Endodermal cell (in vitro differentiated cells): ENCODE measurements around the gene WNT5A. TPM values are rescaled to one million over a fixed set of nuclear protein-coding genes. Genes with fewer than 3 reads are reported as not detected.

Experiments
- DNase-seq: peaks from one replicate; pipeline ENCODE4 v3.0.0-alpha.2; 2017
- H3K27ac ChIP-seq: 2 replicates; pipeline ENCODE4 v1.5.1; 2013; ENCODE audit warnings: mild to moderate bottlenecking, low read depth, low read length, moderate library complexity
- H3K27me3 ChIP-seq: 2 replicates; pipeline ENCODE4 v1.6.1; 2013; ENCODE audit warnings: mild to moderate bottlenecking, low read length, moderate library complexity; ENCODE audit not compliant: insufficient read depth, control insufficient read depth, poor library complexity, severe bottlenecking
- H3K36me3 ChIP-seq: 2 replicates; pipeline ENCODE4 v1.7.0; 2013; ENCODE audit warnings: mild to moderate bottlenecking, low read length, moderate library complexity; ENCODE audit not compliant: control insufficient read depth, insufficient read depth
- H3K4me1 ChIP-seq: one replicate; pipeline ENCODE4 v1.7.0; 2013; ENCODE audit warnings: low read length; ENCODE audit not compliant: control insufficient read depth, insufficient read depth
- H3K4me3 ChIP-seq: 2 replicates; pipeline ENCODE4 v1.5.1; 2013; ENCODE audit warnings: mild to moderate bottlenecking, low read length, moderate library complexity
- H3K9ac ChIP-seq: 2 replicates; pipeline ENCODE4 v1.6.1; 2013; ENCODE audit warnings: mild to moderate bottlenecking, low read length, moderate library complexity; ENCODE audit not compliant: poor library complexity, severe bottlenecking; ENCODE audit errors: extremely low read depth
- H3K9me3 ChIP-seq: 2 replicates; pipeline ENCODE4 v1.6.1; 2013; ENCODE audit warnings: mild to moderate bottlenecking, low read length, moderate library complexity; ENCODE audit not compliant: control insufficient read depth
- H3K27ac Mint-ChIP-seq: 2 replicates; pipeline ENCODE4 v1.8.0; 2020; ENCODE audit warnings: mixed read lengths
- H3K27me3 Mint-ChIP-seq: 2 replicates; pipeline ENCODE4 v1.8.0; 2021; ENCODE audit warnings: mild to moderate bottlenecking, mixed read lengths; ENCODE audit not compliant: insufficient read depth
- H3K36me3 Mint-ChIP-seq: 2 replicates; pipeline ENCODE4 v1.8.0; 2020; ENCODE audit warnings: low read depth, mixed read lengths
- H3K4me1 Mint-ChIP-seq: 2 replicates; pipeline ENCODE4 v1.8.0; 2020; ENCODE audit warnings: mixed read lengths
- H3K4me3 Mint-ChIP-seq: 2 replicates; pipeline ENCODE4 v1.8.0; 2020; ENCODE audit warnings: mild to moderate bottlenecking, moderate library complexity, mixed read lengths
- H3K9me3 Mint-ChIP-seq: 2 replicates; pipeline ENCODE4 v1.8.0; 2020; ENCODE audit warnings: mild to moderate bottlenecking, mixed read lengths
- WGBS, 2 experiments: methylation state at CpG; one replicate each; pipeline versions ENCODE4 v1.1.5 to v1.1.7; 2013; ENCODE audit warnings: missing lambda C conversion rate in 2 of 2, mixed read lengths in 1 of 2; ENCODE audit not compliant: insufficient coverage in 1 of 2, insufficient read length in 1 of 2; 5-methylcytosine and 5-hydroxymethylcytosine counted together
- total RNA-seq, 2 donors: library from RNA; stranded (reverse); fragmentation: NEBNext Ultra II Directional in 1 of 2; extraction: Animal tissue kit (Norgen Biotek cat#: 25700) in 1 of 2; gene quantifications; 2 replicates in 1 of 2; 3 replicates in 1 of 2; pipeline ENCODE4 v1.2.1, GENCODE V29; 2021
- TF ChIP-seq, protein P1 (sequence below): fragments of 200-600 bp; sonication (generic); conservative IDR thresholded peaks from 2 replicates; pipeline ENCODE4 v1.5.0; 2021; ENCODE audit warnings: antibody characterized with exemption, mild to moderate bottlenecking

The WNT5A gene
- total RNA-seq, 2 donors from 2014 or later = 0.92 to 1.4 TPM

DNA sequence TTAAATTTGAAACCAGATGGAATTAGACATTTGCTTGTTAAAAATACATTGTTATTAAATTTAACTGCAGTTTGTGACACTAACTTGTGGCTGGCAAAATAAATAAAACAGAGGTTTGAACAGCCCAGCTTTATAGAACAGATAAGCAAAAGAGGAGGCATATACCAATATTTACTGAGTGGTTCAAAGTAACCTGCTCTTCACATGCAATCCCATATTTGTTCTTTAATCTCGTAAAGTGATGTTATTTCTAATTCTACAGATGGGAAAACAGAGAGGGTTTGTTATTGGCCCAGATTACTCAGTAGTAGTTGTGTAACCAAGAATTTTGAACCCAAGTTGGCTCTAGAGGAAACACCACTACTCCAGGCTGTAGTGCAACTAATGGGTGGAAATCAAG, 37.6 kb downstream of the WNT5A start:
- Histone ChIP-seq H3K27ac (no peak overlapping the region), H3K4me1 (no peaks in the 10 kb centered on the region), H3K9ac (no peak overlapping the region), H3K27me3 (peaks cover 70% of the 10 kb centered on the region), H3K36me3 (no peaks in the 10 kb centered on the region), H3K4me3 (no peak overlapping the region), H3K9me3 (no peaks in the 10 kb centered on the region)
- TF ChIP-seq, protein P1, sequence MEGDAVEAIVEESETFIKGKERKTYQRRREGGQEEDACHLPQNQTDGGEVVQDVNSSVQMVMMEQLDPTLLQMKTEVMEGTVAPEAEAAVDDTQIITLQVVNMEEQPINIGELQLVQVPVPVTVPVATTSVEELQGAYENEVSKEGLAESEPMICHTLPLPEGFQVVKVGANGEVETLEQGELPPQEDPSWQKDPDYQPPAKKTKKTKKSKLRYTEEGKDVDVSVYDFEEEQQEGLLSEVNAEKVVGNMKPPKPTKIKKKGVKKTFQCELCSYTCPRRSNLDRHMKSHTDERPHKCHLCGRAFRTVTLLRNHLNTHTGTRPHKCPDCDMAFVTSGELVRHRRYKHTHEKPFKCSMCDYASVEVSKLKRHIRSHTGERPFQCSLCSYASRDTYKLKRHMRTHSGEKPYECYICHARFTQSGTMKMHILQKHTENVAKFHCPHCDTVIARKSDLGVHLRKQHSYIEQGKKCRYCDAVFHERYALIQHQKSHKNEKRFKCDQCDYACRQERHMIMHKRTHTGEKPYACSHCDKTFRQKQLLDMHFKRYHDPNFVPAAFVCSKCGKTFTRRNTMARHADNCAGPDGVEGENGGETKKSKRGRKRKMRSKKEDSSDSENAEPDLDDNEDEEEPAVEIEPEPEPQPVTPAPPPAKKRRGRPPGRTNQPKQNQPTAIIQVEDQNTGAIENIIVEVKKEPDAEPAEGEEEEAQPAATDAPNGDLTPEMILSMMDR = no peak
- Mint-ChIP-seq H3K9me3 (no peaks in the 10 kb centered on the region), H3K27ac (no peak overlapping the region), H3K4me1 (no peaks in the 10 kb centered on the region), H3K27me3 (peaks cover 55% of the 10 kb centered on the region), H3K4me3 (no peak overlapping the region), H3K36me3 (no peaks in the 10 kb centered on the region)
- DNase-seq = no peak
- 100% methylated on average over 1 of the region's 1 CpG; no CpG with 5 or more reads in 1 of the 2 experiments for WGBS, 2 experiments

DNA sequence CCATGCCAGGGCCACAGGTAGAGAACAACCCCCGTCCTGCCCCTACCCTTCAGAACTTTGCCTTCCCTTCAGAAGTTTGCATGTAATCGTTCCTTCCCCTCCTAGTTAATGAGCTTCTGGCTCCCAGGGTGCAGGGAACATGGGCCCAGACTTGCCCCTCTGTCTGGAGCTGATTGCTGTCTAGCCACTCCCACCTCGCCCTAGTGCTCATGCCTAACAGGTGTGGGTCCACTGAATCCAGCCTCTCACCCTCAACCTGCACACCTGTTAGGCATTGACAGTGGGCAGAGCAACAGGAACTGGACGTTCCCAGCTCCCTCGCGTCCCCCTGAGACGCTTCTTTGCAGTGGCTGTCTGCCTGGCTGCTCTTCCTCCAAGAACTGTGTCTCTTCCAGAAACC, 40.3 kb downstream of the WNT5A start:
- 77 to 90% methylated on average over 2 to 6 of the region's 7 CpGs for WGBS, 2 experiments
- no peak overlapping the region for H3K4me3 Mint-ChIP-seq
- H3K4me1 Mint-ChIP-seq = no peaks in the 10 kb centered on the region
- DNase-seq = no peak
- Histone ChIP-seq H3K9ac (no peak overlapping the region), H3K4me3 (no peak overlapping the region), H3K27me3 (peaks cover 82% of the 10 kb centered on the region), H3K9me3 (no peaks in the 10 kb centered on the region), H3K27ac (no peak overlapping the region), H3K36me3 (no peaks in the 10 kb centered on the region), H3K4me1 (no peaks in the 10 kb centered on the region)
- TF ChIP-seq, protein P1 = no peak
- peaks cover 59% of the 10 kb centered on the region for H3K27me3 Mint-ChIP-seq
- H3K27ac Mint-ChIP-seq = no peak overlapping the region
- no peaks in the 10 kb centered on the region for H3K9me3 Mint-ChIP-seq
- no peaks in the 10 kb centered on the region for H3K36me3 Mint-ChIP-seq

DNA sequence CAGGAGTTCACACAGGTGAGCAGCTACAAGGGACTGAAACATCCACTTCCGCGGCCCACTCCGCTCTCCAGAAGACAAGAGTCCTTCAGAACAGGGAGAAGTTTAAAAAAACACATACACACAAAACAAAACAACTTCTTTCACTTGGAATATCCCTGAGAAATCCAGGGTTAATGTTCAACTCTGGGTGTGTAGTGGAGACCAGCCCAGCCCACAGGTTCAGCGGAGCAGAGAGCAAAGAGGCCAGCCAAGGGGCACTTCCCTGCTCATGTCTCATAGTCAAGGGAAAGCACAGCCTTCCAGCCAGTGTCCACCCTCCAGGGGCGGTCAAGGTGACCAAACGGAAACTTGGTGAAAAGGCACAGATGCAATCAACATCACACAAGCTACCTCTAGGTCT, 41.6 kb downstream of the WNT5A start:
- WGBS, 2 experiments = 77 to 100% methylated on average over 2 to 6 of the region's 6 CpGs
- Mint-ChIP-seq H3K4me1 (no peaks in the 10 kb centered on the region), H3K36me3 (no peaks in the 10 kb centered on the region), H3K27ac (no peak overlapping the region), H3K27me3 (peaks cover 52% of the 10 kb centered on the region), H3K9me3 (no peaks in the 10 kb centered on the region), H3K4me3 (no peak overlapping the region)
- Histone ChIP-seq H3K27ac (no peak overlapping the region), H3K9ac (no peak overlapping the region), H3K4me3 (no peak overlapping the region), H3K4me1 (no peaks in the 10 kb centered on the region), H3K27me3 (peaks cover 80% of the 10 kb centered on the region), H3K36me3 (no peaks in the 10 kb centered on the region), H3K9me3 (no peaks in the 10 kb centered on the region)
- DNase-seq = no peak
- TF ChIP-seq, protein P1 = no peak
